ENCODE data around the gene KANSL1. TPM values are rescaled to one million over a fixed set of nuclear protein-coding genes. Genes with fewer than 3 reads are reported as not detected.

Gene KANSL1
- total RNA-seq, 1 experiment from 2014 or later: 72.7 TPM

DNA sequence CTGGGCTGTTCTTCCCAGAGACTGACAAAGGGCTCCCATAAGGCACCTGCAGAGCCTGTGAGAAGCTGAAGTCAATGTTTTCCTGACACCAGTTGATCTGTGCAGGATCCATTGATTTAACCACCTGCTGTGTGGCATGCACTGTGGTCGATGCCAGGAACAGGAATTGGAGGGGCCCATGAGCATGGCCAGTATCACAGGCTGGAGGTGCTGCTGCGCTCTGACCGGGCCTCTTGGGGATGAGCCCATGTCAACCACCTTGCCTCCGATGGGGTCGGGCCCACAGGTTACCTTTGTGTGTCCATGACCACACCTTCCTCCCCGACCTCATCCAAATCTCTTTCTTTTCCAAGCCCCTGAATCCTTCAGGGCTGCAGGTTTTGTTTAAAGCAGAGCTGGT, 212.4 kb downstream of the KANSL1 start (continued):
- TF ChIP-seq, protein P1, sequence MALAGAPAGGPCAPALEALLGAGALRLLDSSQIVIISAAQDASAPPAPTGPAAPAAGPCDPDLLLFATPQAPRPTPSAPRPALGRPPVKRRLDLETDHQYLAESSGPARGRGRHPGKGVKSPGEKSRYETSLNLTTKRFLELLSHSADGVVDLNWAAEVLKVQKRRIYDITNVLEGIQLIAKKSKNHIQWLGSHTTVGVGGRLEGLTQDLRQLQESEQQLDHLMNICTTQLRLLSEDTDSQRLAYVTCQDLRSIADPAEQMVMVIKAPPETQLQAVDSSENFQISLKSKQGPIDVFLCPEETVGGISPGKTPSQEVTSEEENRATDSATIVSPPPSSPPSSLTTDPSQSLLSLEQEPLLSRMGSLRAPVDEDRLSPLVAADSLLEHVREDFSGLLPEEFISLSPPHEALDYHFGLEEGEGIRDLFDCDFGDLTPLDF (CRISPR knock-in tag; IDR thresholded peaks at IDR 0.05): no peak
- TF ChIP-seq TP53 (CRISPR knock-in tag; IDR thresholded peaks at IDR 0.05): no peak
- no peak for TF ChIP-seq AFF4 (CRISPR knock-in tag; IDR thresholded peaks at IDR 0.05; ENCODE audit: borderline replicate concordance)
- TF ChIP-seq SOX15 (CRISPR knock-in tag; IDR thresholded peaks at IDR 0.05): no peak

Other genes starting within 250 kb of the KANSL1 start
- not detected in 3 replicates for gene STH, start 194.2 kb downstream of the KANSL1 start, total RNA-seq (2021)
- 0.69 to 0.83 TPM (median 0.78 TPM) in 3 replicates for gene LRRC37A, start 101.7 kb upstream of the KANSL1 start, total RNA-seq (2021)
- 24.0 to 29.5 TPM (median 28.3 TPM) in 3 replicates for gene ARL17B, start 168.3 kb upstream of the KANSL1 start, total RNA-seq (2021)

All from WTC11 (cell line).